Choroid plexus epithelial cell (primary cell): ENCODE results near the gene RPL37A.

ENCODE experiments used
- DNase-seq: peaks from one replicate; pipeline ENCODE4 v3.0.0-alpha.2; 2010; ENCODE audit warnings: low read depth
- H3K4me3 ChIP-seq: 2 replicates; pipeline ENCODE4 v1.5.1; 2011; ENCODE audit warnings: low read depth, mild to moderate bottlenecking, control low read depth, low read length, moderate library complexity
- CTCF ChIP-seq: conservative IDR thresholded peaks from 2 replicates; pipeline ENCODE4 v1.5.1; 2011; ENCODE audit warnings: low read depth, mild to moderate bottlenecking, control low read depth, inconsistent platforms, low read length, moderate library complexity

RPL37A gene

GRCh38 chr2:216520112-216520511 lies 21.5 kb downstream of the RPL37A start:
- peak; percentile 5 for TF ChIP-seq CTCF
- H3K4me3 ChIP-seq: no peak overlapping the region
- peak; percentile 63 for DNase-seq

- no peak for DNase-seq
- TF ChIP-seq CTCF: no peak
- no peak overlapping the region for H3K4me3 ChIP-seq
Observed at GRCh38 chr2:216522892-216523502, 24.4 kb downstream of the RPL37A start.

GRCh38 chr2:216525972-216526371 lies 27.3 kb downstream of the RPL37A start:
- no peak for DNase-seq
- no peak for TF ChIP-seq CTCF
- H3K4me3 ChIP-seq: no peak overlapping the region

GRCh38 chr2:216526939-216527338 lies 28.3 kb downstream of the RPL37A start:
- no peak for TF ChIP-seq CTCF

GRCh38 chr2:216527600-216527999 lies 29.0 kb downstream of the RPL37A start:
- DNase-seq: no peak
- H3K4me3 ChIP-seq: no peak overlapping the region
- TF ChIP-seq CTCF: no peak

More at GRCh38 chr2:216526939-216527338, 28.3 kb downstream of the RPL37A start:
- no peak for DNase-seq
- no peak overlapping the region for H3K4me3 ChIP-seq

GRCh38 chr2:216532562-216532961 lies 33.9 kb downstream of the RPL37A start:
- TF ChIP-seq CTCF: no peak
- DNase-seq: no peak
- no peak overlapping the region for H3K4me3 ChIP-seq

GRCh38 chr2:216533609-216534008 lies 35.0 kb downstream of the RPL37A start:
- no peak for DNase-seq
- no peak for TF ChIP-seq CTCF
- no peak overlapping the region for H3K4me3 ChIP-seq
